H1 (cell line): ENCODE results near the gene OASL. TPM values are rescaled to one million over a fixed set of nuclear protein-coding genes. Genes with fewer than 3 reads are reported as not detected.

Source experiments
- ASH2L ChIP-seq: fragments of 200-600, 300-600 bp; sonication (generic); IDR thresholded peaks from one replicate; pipeline ENCODE4 v1.7.1; 2017; ENCODE audit warnings: low read length
- ATF3 ChIP-seq: IDR thresholded peaks from 2 replicates; pipeline ENCODE4 v1.6.1; 2011; ENCODE audit warnings: low read depth, mild to moderate bottlenecking, low read length; ENCODE audit not compliant: insufficient read depth
- CBX8 ChIP-seq: fragments of 300-800, 300-1000 bp; sonication (generic); IDR thresholded peaks from 2 replicates; pipeline ENCODE4 v1.7.1; 2016; ENCODE audit warnings: low read depth, low read length, borderline replicate concordance
- CHD1 ChIP-seq: IDR thresholded peaks from 2 replicates; pipeline ENCODE4 v1.6.1; 2012; ENCODE audit warnings: low read depth, low read length, improper control_type of control experiment
- CREB1 ChIP-seq: IDR thresholded peaks from 2 replicates; pipeline ENCODE4 v1.6.1; 2012; ENCODE audit warnings: inconsistent platforms
- CTBP2 ChIP-seq: IDR thresholded peaks from 2 replicates; pipeline ENCODE4 v1.7.0; 2011; ENCODE audit warnings: borderline replicate concordance, mild to moderate bottlenecking, moderate library complexity, mixed read lengths, low read length; ENCODE audit not compliant: insufficient read depth, insufficient read length
- CTCF ChIP-seq, 3 experiments: IDR thresholded peaks; 1 replicate in 2 of 3; 2 replicates in 1 of 3; pipeline versions ENCODE4 v1.5.1 to v1.6.1; 2011; ENCODE audit warnings: low read length in 3 of 3, mild to moderate bottlenecking in 3 of 3, inconsistent platforms in 2 of 3, low read depth in 1 of 3, moderate library complexity in 1 of 3; ENCODE audit not compliant: insufficient read depth in 1 of 3; ENCODE audit errors: control extremely low read depth in 1 of 3
- GTF2F1 ChIP-seq: IDR thresholded peaks from 2 replicates; pipeline ENCODE4 v1.6.1; 2012; ENCODE audit warnings: low read depth, low read length, improper control_type of control experiment, borderline replicate concordance
- SP2 ChIP-seq: IDR thresholded peaks from 2 replicates; pipeline ENCODE4 v1.6.1; 2012; ENCODE audit warnings: mild to moderate bottlenecking, low read length, inconsistent platforms
- TEAD4 ChIP-seq: IDR thresholded peaks from 2 replicates; pipeline ENCODE4 v1.6.1; 2012; ENCODE audit warnings: low read depth, low read length, inconsistent platforms, mixed read lengths
- polyA plus RNA-seq, 7 experiments: library from polyadenylated mRNA; depleted of rRNA in 3 of 7; stranded (reverse) in 5 of 7; unstranded in 2 of 7; fragments of >200 nt in 5 of 7; fragments of 200-250 nt in 2 of 7; gene quantifications; 1 replicate in 5 of 7; 2 replicates in 1 of 7; 4 replicates in 1 of 7; pipeline versions ENCODE4 v1.2.1 to v1.2.3, GENCODE V29; 2011 to 2013; ENCODE audit warnings: missing spikeins in 2 of 7, mixed read lengths in 2 of 7
- total RNA-seq: library from RNA; stranded (reverse); fragmentation: NEBNext Ultra II Directional; extraction: Animal tissue kit (Norgen Biotek cat#: 25700); gene quantifications from 2 replicates; pipeline ENCODE4 v1.2.1, GENCODE V29; 2021

Gene OASL
- total and polyA plus RNA-seq, 2 of the 8 experiments (the other 6 are each of a cell fraction or from before 2014, with no cell fraction given): not detected

- TF ChIP-seq CBX8 (no peak), CTCF (IDR thresholded peaks at IDR 0.05; ENCODE audit: control extremely low read depth in 1 of 3, insufficient read depth in 1 of 3, low read depth in 1 of 3, low read length in 3 of 3) (no peak), CREB1 (no peak), ASH2L (no peak), CTBP2 (no peak), SP2 (no peak), TEAD4 (no peak), CHD1 (no peak), GTF2F1 (no peak), ATF3 (no peak)
Observed at GRCh38 chr12:121059031-121059898, 20.2 kb upstream of the OASL start (continued).
